Measurements from ENCODE around the gene FRMD4B. TPM values are rescaled to one million over a fixed set of nuclear protein-coding genes. Genes with fewer than 3 reads are reported as not detected.
A peak's percentile ranks its signal among the peaks of the same experiment; 100 is the strongest.

Gene FRMD4B
- total RNA-seq, 5 donors from 2014 or later (not counting 1 experiment from before 2014, with no cell fraction given), result 5.5 to 23.1 (median 10.9) TPM

DNA sequence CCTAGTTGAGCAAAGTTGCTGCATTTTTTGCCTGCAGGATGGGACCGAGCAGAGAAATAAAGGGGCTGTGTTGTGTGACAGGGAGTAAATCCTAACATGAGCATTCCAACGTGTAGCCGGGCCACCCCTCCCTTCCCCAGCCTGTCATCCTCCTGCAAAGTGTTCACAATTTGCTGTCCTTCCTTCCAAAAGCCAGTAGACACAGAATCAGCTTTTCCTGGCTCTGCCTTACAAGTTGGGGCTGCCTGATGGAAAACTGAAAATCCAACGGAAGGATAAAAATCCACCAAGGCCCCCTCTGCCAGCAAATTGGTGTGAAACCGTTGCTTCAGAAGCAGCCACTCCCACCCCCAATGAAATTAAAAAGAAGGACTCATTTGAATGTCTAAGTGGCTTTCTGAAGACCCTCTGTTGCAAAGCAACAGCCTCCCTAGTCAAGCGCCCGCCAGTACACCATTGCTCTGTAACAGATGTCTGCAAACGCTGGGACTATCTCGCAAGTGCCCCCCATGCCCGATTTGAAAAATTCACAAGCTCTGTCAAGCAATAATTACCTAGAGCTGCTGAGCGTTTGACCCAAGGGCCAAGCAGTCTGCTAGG is 665 bp downstream of the FRMD4B start:
- WGBS (ENCODE audit: insufficient coverage), result 30% methylated on average over 5 of the region's 11 CpGs
- peak overlapping the region; percentile 41 to 85 for H3K4me3 ChIP-seq (ENCODE audit: control insufficient read depth in 1 of 2, extremely low read depth in 1 of 2, low read length in 1 of 2)
- no peaks in the 10 kb centered on the region for H3K36me3 Mint-ChIP-seq
- no peaks in the 10 kb centered on the region for H3K9me3 Mint-ChIP-seq
- DNase-seq (no peak), ATAC-seq (replicated peaks in 1 of 4) (no peak)
- peaks cover 0 to 26% of the 10 kb centered on the region in 2 experiments for H3K27me3 ChIP-seq (replicated peaks in 1 of 2; ENCODE audit: control insufficient read depth in 2 of 2, extremely low read depth in 1 of 2, insufficient read depth in 2 of 2, low read length in 1 of 2)
- ChIA-PET POLR2A (no interaction called here), CTCF (no interaction called here)
- peaks cover 4 to 12% (median 11%) of the 10 kb centered on the region in 3 donors for H3K4me1 Mint-ChIP-seq
- H3K4me1 ChIP-seq (ENCODE audit: control insufficient read depth in 1 of 2, extremely low read depth in 1 of 2, insufficient read depth in 2 of 2, low read length in 2 of 2), result peaks cover 8 to 17% of the 10 kb centered on the region in 2 experiments
- H3K27ac Mint-ChIP-seq, result no peak overlapping the region
- peak overlapping the region in 2 of 3 donors; percentile 26 to 71 for H3K4me3 Mint-ChIP-seq
- H3K27me3 Mint-ChIP-seq, result peaks cover 33 to 53% of the 10 kb centered on the region in 2 donors
- no peaks in the 10 kb centered on the region for H3K36me3 ChIP-seq (ENCODE audit: control insufficient read depth in 2 of 2, extremely low read depth in 1 of 2, insufficient read depth in 1 of 2, low read length in 1 of 2)
- H3K27ac ChIP-seq (ENCODE audit: low read length), result no peak overlapping the region
- H3K9me3 ChIP-seq, result no peaks in the 10 kb centered on the region

DNA sequence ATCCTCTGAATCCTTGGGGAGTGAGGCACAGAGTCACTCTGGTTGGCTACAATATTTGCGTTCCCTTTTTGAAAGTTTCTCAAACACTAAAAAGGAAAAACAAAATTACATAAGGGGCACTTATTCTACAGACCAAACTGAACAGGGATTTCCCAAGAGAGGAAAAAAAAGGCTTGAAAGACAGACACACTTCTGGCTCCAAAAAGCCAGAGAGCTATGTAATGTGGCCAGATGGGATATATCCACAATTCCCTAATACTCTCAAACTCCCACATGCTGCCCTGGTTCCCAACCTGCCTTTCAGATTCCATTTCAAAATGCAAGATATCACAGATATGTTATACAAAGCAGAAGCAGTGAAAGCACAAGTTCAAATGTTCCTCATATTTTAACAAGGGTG is 1.6 kb downstream of the FRMD4B start:
- no peak overlapping the region for H3K4me3 ChIP-seq (ENCODE audit: control insufficient read depth in 1 of 2, extremely low read depth in 1 of 2, low read length in 1 of 2)
- H3K9me3 ChIP-seq, result no peaks in the 10 kb centered on the region
- Mint-ChIP-seq H3K36me3 (no peaks in the 10 kb centered on the region), H3K27me3 (peaks cover 33 to 50% of the 10 kb centered on the region in 2 donors), H3K4me3 (no peak overlapping the region), H3K27ac (no peak overlapping the region), H3K9me3 (no peaks in the 10 kb centered on the region), H3K4me1 (peaks cover 4 to 12% (median 11%) of the 10 kb centered on the region in 3 donors)
- no CpG with 5 or more reads among the region's 1 CpG for WGBS (ENCODE audit: insufficient coverage)
- DNase-seq, result no peak
- CTCF ChIA-PET, result no interaction called here
- H3K4me1 ChIP-seq (ENCODE audit: control insufficient read depth in 1 of 2, extremely low read depth in 1 of 2, insufficient read depth in 2 of 2, low read length in 2 of 2), result peaks cover 8 to 17% of the 10 kb centered on the region in 2 experiments
- peaks cover 0 to 25% of the 10 kb centered on the region in 2 experiments for H3K27me3 ChIP-seq (replicated peaks in 1 of 2; ENCODE audit: control insufficient read depth in 2 of 2, extremely low read depth in 1 of 2, insufficient read depth in 2 of 2, low read length in 1 of 2)
- H3K27ac ChIP-seq (ENCODE audit: low read length), result no peak overlapping the region
- H3K36me3 ChIP-seq (ENCODE audit: control insufficient read depth in 2 of 2, extremely low read depth in 1 of 2, insufficient read depth in 1 of 2, low read length in 1 of 2), result no peaks in the 10 kb centered on the region
- POLR2A ChIA-PET, result no interaction called here
- no peak for ATAC-seq (replicated peaks in 1 of 4)

DNA sequence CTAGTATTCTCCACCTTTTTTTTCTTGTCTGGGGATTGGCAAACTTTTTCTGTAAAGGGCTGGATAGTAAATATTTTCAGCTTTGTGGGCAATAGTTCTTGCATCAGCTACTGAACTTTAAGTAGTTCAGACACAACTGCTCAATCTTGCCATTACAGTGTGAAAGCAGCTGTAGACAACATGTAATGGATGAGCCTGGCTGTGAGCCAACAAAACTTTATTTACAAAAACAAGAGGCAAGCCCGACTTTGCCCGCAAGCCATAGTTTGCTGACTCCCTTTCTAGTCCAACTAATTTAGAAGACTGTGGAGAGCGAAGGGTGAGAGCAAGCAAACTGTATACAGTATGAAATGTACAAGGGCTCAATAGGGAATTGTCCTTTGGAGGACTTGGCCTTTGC is 6.2 kb downstream of the FRMD4B start:
- no peak for DNase-seq
- POLR2A ChIA-PET, result no interaction called here
- Histone ChIP-seq H3K4me3 (ENCODE audit: control insufficient read depth in 1 of 2, extremely low read depth in 1 of 2, low read length in 1 of 2) (no peak overlapping the region), H3K27ac (ENCODE audit: low read length) (no peak overlapping the region), H3K9me3 (no peaks in the 10 kb centered on the region), H3K27me3 (replicated peaks in 1 of 2; ENCODE audit: control insufficient read depth in 2 of 2, extremely low read depth in 1 of 2, insufficient read depth in 2 of 2, low read length in 1 of 2) (no peaks in the 10 kb centered on the region), H3K4me1 (ENCODE audit: control insufficient read depth in 1 of 2, extremely low read depth in 1 of 2, insufficient read depth in 2 of 2, low read length in 2 of 2) (no peaks in the 10 kb centered on the region), H3K36me3 (ENCODE audit: control insufficient read depth in 2 of 2, extremely low read depth in 1 of 2, insufficient read depth in 1 of 2, low read length in 1 of 2) (no peaks in the 10 kb centered on the region)
- Mint-ChIP-seq H3K4me3 (no peak overlapping the region), H3K27me3 (peaks cover 10 to 21% of the 10 kb centered on the region in 2 donors), H3K9me3 (peaks cover 0 to 6% (median 0%) of the 10 kb centered on the region in 3 donors), H3K36me3 (no peaks in the 10 kb centered on the region), H3K4me1 (no peaks in the 10 kb centered on the region), H3K27ac (no peak overlapping the region)
- CTCF ChIA-PET, result no interaction called here
- WGBS (ENCODE audit: insufficient coverage), result no CpG with 5 or more reads among the region's 3 CpGs
- ATAC-seq (replicated peaks in 1 of 4), result no peak

DNA sequence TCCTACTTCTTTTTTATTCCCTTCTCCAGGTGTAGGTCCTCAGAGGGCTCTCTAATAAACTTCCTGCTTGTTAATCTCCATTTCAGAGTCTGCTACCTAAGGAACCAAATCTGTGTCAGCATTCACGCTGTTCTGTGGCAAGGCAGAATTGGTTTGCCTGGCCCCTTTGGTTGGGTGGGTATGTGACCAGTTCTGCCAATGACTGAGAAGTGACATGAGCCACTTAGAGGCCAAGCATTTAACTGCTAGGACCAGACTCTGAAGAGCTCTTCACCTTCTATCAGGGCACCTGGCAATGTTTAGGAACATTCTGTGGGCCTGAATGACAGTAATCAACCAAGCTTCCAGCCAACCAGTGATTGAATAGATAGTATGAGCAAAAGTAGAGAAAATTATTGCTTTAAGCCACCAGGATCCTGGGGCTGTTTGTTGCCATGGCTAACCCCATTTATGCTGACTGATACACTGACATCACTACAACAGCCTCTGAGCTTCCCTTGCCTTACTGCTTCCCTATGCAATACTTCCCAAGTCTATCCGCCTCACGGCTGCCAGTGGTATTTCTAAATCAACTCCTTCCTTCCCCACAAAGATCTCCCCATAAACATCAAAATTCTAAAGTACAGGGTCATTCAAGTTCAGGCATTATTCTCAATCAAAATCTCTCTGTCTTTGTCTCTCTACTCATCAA is 7.6 kb downstream of the FRMD4B start:
- H3K27ac ChIP-seq (ENCODE audit: low read length), result no peak overlapping the region
- 97% methylated on average over 2 of the region's 3 CpGs for WGBS (ENCODE audit: insufficient coverage)
- H3K27ac Mint-ChIP-seq, result no peak overlapping the region
- POLR2A ChIA-PET, result no interaction called here
- no peak overlapping the region for H3K4me3 ChIP-seq (ENCODE audit: control insufficient read depth in 1 of 2, extremely low read depth in 1 of 2, low read length in 1 of 2)
- DNase-seq (no peak), ATAC-seq (replicated peaks in 1 of 4) (no peak)
- H3K36me3 ChIP-seq (ENCODE audit: control insufficient read depth in 2 of 2, extremely low read depth in 1 of 2, insufficient read depth in 1 of 2, low read length in 1 of 2), result no peaks in the 10 kb centered on the region
- no peaks in the 10 kb centered on the region for H3K36me3 Mint-ChIP-seq
- CTCF ChIA-PET, result no interaction called here
- no peaks in the 10 kb centered on the region for H3K9me3 ChIP-seq
- peaks cover 0 to 6% (median 0%) of the 10 kb centered on the region in 3 donors for H3K9me3 Mint-ChIP-seq
- peaks cover 2 to 10% of the 10 kb centered on the region in 2 donors for H3K27me3 Mint-ChIP-seq
- no peaks in the 10 kb centered on the region for H3K27me3 ChIP-seq (replicated peaks in 1 of 2; ENCODE audit: control insufficient read depth in 2 of 2, extremely low read depth in 1 of 2, insufficient read depth in 2 of 2, low read length in 1 of 2)
- no peaks in the 10 kb centered on the region for H3K4me1 ChIP-seq (ENCODE audit: control insufficient read depth in 1 of 2, extremely low read depth in 1 of 2, insufficient read depth in 2 of 2, low read length in 2 of 2)
- no peaks in the 10 kb centered on the region for H3K4me1 Mint-ChIP-seq
- H3K4me3 Mint-ChIP-seq, result no peak overlapping the region

DNA sequence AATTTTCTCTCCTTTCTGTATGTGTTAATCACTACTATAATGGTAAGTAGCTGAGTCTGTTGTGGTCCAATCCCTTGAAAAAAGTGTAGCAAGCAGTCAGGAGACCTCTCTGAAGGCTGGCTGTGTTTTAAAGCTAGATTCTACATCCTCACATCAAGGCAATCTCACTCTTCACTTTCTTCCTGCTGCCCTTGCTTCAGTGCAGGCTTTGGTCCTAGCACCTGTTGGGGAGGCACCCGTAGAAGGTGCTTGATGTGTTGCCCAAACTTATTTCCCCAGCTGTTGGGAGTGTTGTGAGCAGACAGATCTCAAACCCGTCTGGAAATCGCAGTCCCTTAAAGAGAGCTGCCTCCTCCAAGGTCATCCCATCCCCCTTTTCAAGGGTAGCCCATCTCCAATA is 8.6 kb downstream of the FRMD4B start:
- WGBS (ENCODE audit: insufficient coverage), result no CpG with 5 or more reads among the region's 3 CpGs

DNA sequence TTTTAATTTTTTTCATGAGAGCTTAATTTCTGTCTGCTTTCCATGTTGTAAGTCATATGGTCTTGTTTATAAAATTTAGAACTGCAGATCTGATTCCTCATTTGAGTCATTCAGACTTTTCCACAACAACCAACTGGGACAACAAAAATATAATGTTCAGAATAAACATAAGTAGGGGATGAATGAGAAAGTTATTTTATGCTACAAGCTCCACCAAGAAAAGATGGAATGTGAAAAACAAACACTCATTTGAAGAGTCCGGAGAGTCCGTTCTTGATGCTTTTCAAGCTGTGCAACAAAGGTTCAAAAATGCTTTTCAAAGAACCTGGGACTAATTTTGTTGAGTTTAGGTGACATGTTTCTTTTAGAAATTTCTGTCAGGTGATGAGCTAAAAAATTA is 9.2 kb downstream of the FRMD4B start:
- WGBS (ENCODE audit: insufficient coverage), result 100% methylated on average over 2 of the region's 2 CpGs
- ATAC-seq (replicated peaks in 1 of 4) (no peak), DNase-seq (no peak)
- H3K36me3 ChIP-seq (ENCODE audit: control insufficient read depth in 2 of 2, extremely low read depth in 1 of 2, insufficient read depth in 1 of 2, low read length in 1 of 2), result no peaks in the 10 kb centered on the region
- H3K36me3 Mint-ChIP-seq, result no peaks in the 10 kb centered on the region
- no peak overlapping the region for H3K27ac ChIP-seq (ENCODE audit: low read length)
- H3K27me3 Mint-ChIP-seq, result peaks cover 0 to 16% of the 10 kb centered on the region in 2 donors
- no peaks in the 10 kb centered on the region for H3K4me1 Mint-ChIP-seq
- no peaks in the 10 kb centered on the region for H3K4me1 ChIP-seq (ENCODE audit: control insufficient read depth in 1 of 2, extremely low read depth in 1 of 2, insufficient read depth in 2 of 2, low read length in 2 of 2)
- no peaks in the 10 kb centered on the region for H3K27me3 ChIP-seq (replicated peaks in 1 of 2; ENCODE audit: control insufficient read depth in 2 of 2, extremely low read depth in 1 of 2, insufficient read depth in 2 of 2, low read length in 1 of 2)
- no peak overlapping the region for H3K4me3 ChIP-seq (ENCODE audit: control insufficient read depth in 1 of 2, extremely low read depth in 1 of 2, low read length in 1 of 2)
- H3K27ac Mint-ChIP-seq, result no peak overlapping the region
- H3K4me3 Mint-ChIP-seq, result no peak overlapping the region
- CTCF ChIA-PET, result interaction anchor here in 1 of 2 donors (0.7 to 0.8 kb wide), 2 partner anchors 8 to 46 kb away, joined by 3 read pairs; no protein-coding TSS in a partner anchor
- H3K9me3 ChIP-seq, result no peaks in the 10 kb centered on the region
- peaks cover 0 to 6% (median 0%) of the 10 kb centered on the region in 3 donors for H3K9me3 Mint-ChIP-seq
- POLR2A ChIA-PET, result interaction anchor here in 1 of 2 donors (0.5 kb wide), 1 partner anchor 348 kb away, joined by 3 read pairs; no protein-coding TSS in a partner anchor

More for the DNA sequence above, 8.6 kb downstream of the FRMD4B start:
- DNase-seq, result no peak
- Histone ChIP-seq H3K4me1 (ENCODE audit: control insufficient read depth in 1 of 2, extremely low read depth in 1 of 2, insufficient read depth in 2 of 2, low read length in 2 of 2) (no peaks in the 10 kb centered on the region), H3K36me3 (ENCODE audit: control insufficient read depth in 2 of 2, extremely low read depth in 1 of 2, insufficient read depth in 1 of 2, low read length in 1 of 2) (no peaks in the 10 kb centered on the region), H3K9me3 (no peaks in the 10 kb centered on the region), H3K4me3 (ENCODE audit: control insufficient read depth in 1 of 2, extremely low read depth in 1 of 2, low read length in 1 of 2) (no peak overlapping the region), H3K27ac (ENCODE audit: low read length) (no peak overlapping the region), H3K27me3 (replicated peaks in 1 of 2; ENCODE audit: control insufficient read depth in 2 of 2, extremely low read depth in 1 of 2, insufficient read depth in 2 of 2, low read length in 1 of 2) (no peaks in the 10 kb centered on the region)
- ChIA-PET CTCF (interaction anchor here in 1 of 2 donors (0.8 kb wide), 1 partner anchor 8 kb away, joined by 3 read pairs; no protein-coding TSS in a partner anchor), POLR2A (no interaction called here)
- H3K4me3 Mint-ChIP-seq, result no peak overlapping the region
- ATAC-seq (replicated peaks in 1 of 4), result no peak
- no peaks in the 10 kb centered on the region for H3K36me3 Mint-ChIP-seq
- no peak overlapping the region for H3K27ac Mint-ChIP-seq
- no peaks in the 10 kb centered on the region for H3K4me1 Mint-ChIP-seq
- H3K9me3 Mint-ChIP-seq, result peaks cover 0 to 6% (median 0%) of the 10 kb centered on the region in 3 donors
- H3K27me3 Mint-ChIP-seq, result peaks cover 1 to 12% of the 10 kb centered on the region in 2 donors

Measured in T-cell (primary cell).